GM23338 (cell line): ENCODE results near the gene HOXC12. TPM values are rescaled to one million over a fixed set of nuclear protein-coding genes. Genes with fewer than 3 reads are reported as not detected.

Experiments used
- ATAC-seq: fragments of 200-7000 bp; cut with Tn5 transposase; 3 replicates; pipeline ENCODE4 v1.9.1; 2020
- DNase-seq: peaks from one replicate; pipeline ENCODE4 v3.0.0-alpha.2; 2015; ENCODE audit warnings: low spot score
- H2AFZ ChIP-seq: fragments of 200-600 bp; sonication (generic); 2 replicates; pipeline ENCODE4 v1.8.0; 2016; ENCODE audit warnings: antibody characterized with exemption, mild to moderate bottlenecking, moderate library complexity
- H3F3A ChIP-seq: fragments of 200-600 bp; sonication (generic); replicated peaks from 2 replicates; pipeline ENCODE4 v1.8.0; 2017; ENCODE audit warnings: antibody characterized with exemption, mixed run types, low read depth
- H3K27ac ChIP-seq: fragments of 200-600 bp; sonication (generic); 2 replicates; pipeline ENCODE4 v1.6.1; 2016; ENCODE audit warnings: low read depth
- H3K27me3 ChIP-seq: fragments of 200-600 bp; sonication (generic); 2 replicates; pipeline ENCODE4 v1.8.0; 2016; ENCODE audit warnings: mild to moderate bottlenecking, mixed run types, moderate library complexity; ENCODE audit not compliant: insufficient read depth
- H3K36me3 ChIP-seq: fragments of 200-600 bp; sonication (generic); 2 replicates; pipeline ENCODE4 v1.8.0; 2016; ENCODE audit warnings: mild to moderate bottlenecking; ENCODE audit not compliant: insufficient read depth
- H3K4me1 ChIP-seq: fragments of 200-600 bp; sonication (generic); 2 replicates; pipeline ENCODE4 v1.8.0; 2016; ENCODE audit warnings: mild to moderate bottlenecking, moderate library complexity; ENCODE audit not compliant: insufficient read depth
- H3K4me2 ChIP-seq: fragments of 200-600 bp; sonication (generic); 2 replicates; pipeline ENCODE4 v1.7.1; 2017; ENCODE audit warnings: mixed run types
- H3K4me3 ChIP-seq: fragments of 200-600 bp; sonication (generic); 2 replicates; pipeline ENCODE4 v1.6.1; 2016; ENCODE audit warnings: mixed run types
- H3K79me2 ChIP-seq: fragments of 200-600 bp; sonication (generic); replicated peaks from 2 replicates; pipeline ENCODE4 v1.8.0; 2017; ENCODE audit warnings: mild to moderate bottlenecking; ENCODE audit not compliant: insufficient read depth
- H3K9me2 ChIP-seq: fragments of 200-600 bp; sonication (generic); 2 replicates; pipeline ENCODE4 v1.8.0; 2017; ENCODE audit not compliant: insufficient read depth
- H4K20me1 ChIP-seq: fragments of 200-600 bp; sonication (generic); replicated peaks from 2 replicates; pipeline ENCODE4 v1.8.0; 2017; ENCODE audit warnings: mild to moderate bottlenecking; ENCODE audit not compliant: insufficient read depth
- H3K27ac Mint-ChIP-seq: 2 replicates; pipeline ENCODE4 v1.8.0; 2020; ENCODE audit warnings: inconsistent platforms, mild to moderate bottlenecking, moderate library complexity, mixed read lengths
- H3K27me3 Mint-ChIP-seq: 3 replicates; pipeline ENCODE4 v1.8.0; 2022; ENCODE audit warnings: low read depth, mild to moderate bottlenecking, moderate library complexity, mixed read lengths, inconsistent platforms; ENCODE audit not compliant: insufficient read depth, poor library complexity
- H3K36me3 Mint-ChIP-seq: 3 replicates; pipeline ENCODE4 v1.8.0; 2021; ENCODE audit warnings: low read depth, mild to moderate bottlenecking, inconsistent platforms, moderate library complexity, mixed read lengths
- H3K4me1 Mint-ChIP-seq: 3 replicates; pipeline ENCODE4 v1.8.0; 2020; ENCODE audit warnings: mild to moderate bottlenecking, inconsistent platforms, mixed read lengths
- H3K4me3 Mint-ChIP-seq: 3 replicates; pipeline ENCODE4 v1.8.0; 2021; ENCODE audit warnings: moderate library complexity, mild to moderate bottlenecking, inconsistent platforms, mixed read lengths
- H3K9me3 Mint-ChIP-seq: 3 replicates; pipeline ENCODE4 v1.8.0; 2020; ENCODE audit warnings: moderate library complexity, mild to moderate bottlenecking, inconsistent platforms, mixed read lengths
- CREB1 ChIP-seq: fragments of 250-450 bp; sonication (Bioruptor Pico); IDR thresholded peaks from 2 replicates; pipeline ENCODE4 v1.5.0; 2020; ENCODE audit warnings: low read depth, mild to moderate bottlenecking, moderate library complexity
- EZH2 ChIP-seq: fragments of 200-600 bp; sonication (generic); IDR thresholded peaks from one replicate; pipeline ENCODE4 v1.8.0; 2017; ENCODE audit warnings: antibody characterized with exemption, mild to moderate bottlenecking, low read depth; ENCODE audit not compliant: unreplicated experiment
- EZH2phosphoT487 ChIP-seq: fragments of 200-600 bp; sonication (generic); IDR thresholded peaks from one replicate; pipeline ENCODE4 v1.8.1; 2018; ENCODE audit warnings: antibody characterized with exemption; ENCODE audit not compliant: unreplicated experiment
- REST ChIP-seq: IDR thresholded peaks from one replicate; pipeline ENCODE4 v1.6.1; 2018; ENCODE audit warnings: antibody characterized with exemption; ENCODE audit not compliant: unreplicated experiment
- ZNF114 ChIP-seq: fragments of 250-450 bp; sonication (Bioruptor Pico); IDR thresholded peaks from 2 replicates; pipeline ENCODE4 v1.5.0; 2020; ENCODE audit warnings: mild to moderate bottlenecking, moderate library complexity
- polyA plus RNA-seq: library from polyadenylated mRNA; unstranded; fragments of >200 nt; fragmentation: Nextera tagmentation; extraction: Ambion mirVana; gene quantifications from 2 replicates; pipeline ENCODE4 v1.2.1, GENCODE V29; 2016
- total RNA-seq: library from RNA; depleted of rRNA; stranded (reverse); fragments of >200 nt; shearing (Covaris generic); gene quantifications from 2 replicates; pipeline ENCODE4 v1.2.3, GENCODE V29; 2014

HOXC12 gene
- total and polyA plus RNA-seq, 2 experiments from 2014 or later = not detected

GRCh38 chr12:53985994-53986685 lies 31.4 kb downstream of the HOXC12 start:
- peaks cover 34% of the 10 kb centered on the region for H3K4me1 Mint-ChIP-seq
- DNase-seq = peak; percentile 67
- H3K27ac Mint-ChIP-seq = no peak overlapping the region
- peaks cover 98% of the 10 kb centered on the region for H3K27me3 ChIP-seq
- peak overlapping the region; percentile 81; the same call in 1 of the 2 replicates for H2AFZ ChIP-seq
- H3K27ac ChIP-seq = no peak overlapping the region
- peaks cover 42% of the 10 kb centered on the region for H4K20me1 ChIP-seq
- H3K4me1 ChIP-seq = peaks cover 60% of the 10 kb centered on the region
- peaks cover 100% of the 10 kb centered on the region for H3K27me3 Mint-ChIP-seq
- no peaks in the 10 kb centered on the region for H3K79me2 ChIP-seq
- peaks cover 52% of the 10 kb centered on the region for H3F3A ChIP-seq
- H3K4me2 ChIP-seq = peak overlapping the region; percentile 74
- H3K4me3 Mint-ChIP-seq = peak overlapping the region; percentile 59
- H3K36me3 ChIP-seq = no peaks in the 10 kb centered on the region
- peak; percentile 22 for ATAC-seq
- H3K4me3 ChIP-seq = peak overlapping the region; percentile 44; the same call in 1 of the 2 replicates
- H3K9me2 ChIP-seq = no peaks in the 10 kb centered on the region
- TF ChIP-seq EZH2phosphoT487 = peak; percentile 94
- TF ChIP-seq REST = no peak
- peak; percentile 78 for TF ChIP-seq EZH2
- no peak for TF ChIP-seq CREB1 (CRISPR knock-in tag)
- peaks cover 5% of the 10 kb centered on the region; the same call in 1 of the 3 replicates for H3K9me3 Mint-ChIP-seq
- no peaks in the 10 kb centered on the region; the same call in 2 of the 3 replicates for H3K36me3 Mint-ChIP-seq

- Mint-ChIP-seq H3K27ac (no peak overlapping the region), H3K27me3 (peaks cover 100% of the 10 kb centered on the region), H3K9me3 (peaks cover 5% of the 10 kb centered on the region; the same call in 2 of the 3 replicates), H3K4me1 (peaks cover 36% of the 10 kb centered on the region), H3K4me3 (peak overlapping the region; percentile 59; the same call in 2 of the 3 replicates), H3K36me3 (no peaks in the 10 kb centered on the region; the same call in 2 of the 3 replicates)
- Histone ChIP-seq H3K79me2 (no peaks in the 10 kb centered on the region), H3K4me3 (peak overlapping the region; percentile 44; the same call in 1 of the 2 replicates), H4K20me1 (peaks cover 35% of the 10 kb centered on the region), H3K27me3 (peaks cover 98% of the 10 kb centered on the region), H3K36me3 (no peaks in the 10 kb centered on the region), H3F3A (peaks cover 52% of the 10 kb centered on the region), H2AFZ (no peak overlapping the region), H3K4me2 (peak overlapping the region; percentile 74; the same call in 1 of the 2 replicates), H3K27ac (no peak overlapping the region), H3K4me1 (peaks cover 58% of the 10 kb centered on the region), H3K9me2 (no peaks in the 10 kb centered on the region)
- TF ChIP-seq EZH2 (peak; percentile 64), ZNF114 (CRISPR knock-in tag) (no peak)
- DNase-seq (no peak), ATAC-seq (no peak)
These were observed 32.2 kb downstream of the HOXC12 start for GRCh38 chr12:53986686-53987483.
